NCI-H2107 (cell line): ENCODE measurements around the gene CACNA1C.

Source experiments
- DNase-seq: peaks from one replicate; lab custom pipeline; 2025; lab: John Stamatoyannopoulos, UW

CACNA1C gene

GRCh38 chr12:2553388-2554126 is 500.8 kb downstream of the CACNA1C start:
- DNase-seq = no peak

- no peak for DNase-seq
Observed at GRCh38 chr12:2555487-2556082, 502.8 kb downstream of the CACNA1C start.

GRCh38 chr12:2557597-2557996 is 504.8 kb downstream of the CACNA1C start:
- DNase-seq = no peak

DNA sequence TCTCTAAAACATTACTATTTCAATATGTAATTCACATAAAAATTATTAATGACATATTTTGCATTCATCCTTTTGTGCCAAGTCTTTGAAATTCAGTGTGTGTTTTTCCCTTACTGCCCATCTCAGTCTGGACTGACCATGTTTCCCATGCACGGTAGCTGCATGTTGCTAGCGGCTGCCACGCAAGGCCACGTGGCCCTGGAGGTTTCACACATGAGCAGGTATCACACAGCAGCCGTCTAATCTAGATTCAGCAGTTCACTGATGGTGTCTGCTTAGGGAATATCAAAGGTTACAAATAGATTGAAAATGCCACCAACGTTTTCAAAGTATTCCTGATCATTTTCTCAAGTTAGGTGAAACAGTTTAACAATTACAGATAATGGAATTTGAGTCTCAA is 507.1 kb downstream of the CACNA1C start:
- DNase-seq = no peak

DNA sequence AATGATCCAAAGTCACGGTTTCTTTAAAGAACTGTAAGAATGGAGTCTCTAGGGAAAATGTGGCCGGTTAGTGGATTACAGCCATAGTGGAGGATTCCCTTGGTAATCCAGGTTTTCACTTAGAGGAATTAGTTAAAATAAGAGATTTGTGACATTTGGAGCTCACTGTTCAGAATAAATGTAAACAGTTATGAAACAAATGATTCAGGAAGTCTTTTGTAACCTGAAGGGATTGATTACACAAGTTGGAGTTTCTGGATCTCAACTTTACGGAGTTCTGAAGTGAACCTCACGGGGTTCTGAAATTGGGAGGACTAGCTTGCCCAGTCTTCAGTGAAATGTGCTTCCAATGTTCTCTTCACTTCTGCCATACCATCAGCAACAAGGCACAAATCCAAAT is 507.6 kb downstream of the CACNA1C start:
- no peak for DNase-seq

- no peak for DNase-seq
Observed at GRCh38 chr12:2561367-2561766, 508.6 kb downstream of the CACNA1C start.

GRCh38 chr12:2562400-2562799 is 509.6 kb downstream of the CACNA1C start:
- no peak for DNase-seq

DNA sequence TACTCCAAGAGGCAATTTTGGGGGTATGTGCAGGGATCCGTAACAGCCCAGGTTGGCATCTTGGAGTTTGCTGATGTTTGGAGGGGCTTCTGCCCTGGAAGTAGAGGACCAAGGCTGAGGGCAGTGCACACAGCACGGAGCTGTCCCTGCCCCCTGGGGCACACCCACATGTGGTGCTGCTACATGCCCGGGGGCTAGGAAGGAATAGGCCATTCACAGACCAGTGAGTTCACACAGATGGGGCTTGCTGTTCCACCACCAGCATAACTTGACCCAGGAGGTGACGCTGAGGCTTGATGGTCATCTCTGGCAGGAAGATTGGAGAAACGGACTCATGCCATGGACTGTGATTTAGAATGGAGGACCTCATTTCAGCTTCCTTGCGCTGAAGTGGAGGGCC is 510.9 kb downstream of the CACNA1C start:
- DNase-seq = no peak

DNA sequence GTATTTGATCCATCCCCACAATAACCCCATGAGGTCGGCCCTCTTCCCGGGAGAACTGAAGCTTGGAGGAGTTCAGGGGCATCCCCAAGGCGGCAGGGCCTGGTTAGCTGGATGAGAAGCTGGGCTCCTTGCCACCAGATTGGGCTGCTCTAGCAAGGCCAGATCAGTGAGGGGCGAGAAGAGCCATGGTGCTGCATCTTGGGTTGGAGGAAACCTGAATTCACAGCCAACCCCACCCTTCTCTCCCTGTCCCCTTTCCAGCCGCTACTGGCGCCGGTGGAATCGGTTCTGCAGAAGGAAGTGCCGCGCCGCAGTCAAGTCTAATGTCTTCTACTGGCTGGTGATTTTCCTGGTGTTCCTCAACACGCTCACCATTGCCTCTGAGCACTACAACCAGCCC is 513.4 kb downstream of the CACNA1C start:
- DNase-seq = no peak

GRCh38 chr12:2567711-2568110 is 514.9 kb downstream of the CACNA1C start:
- no peak for DNase-seq

DNA sequence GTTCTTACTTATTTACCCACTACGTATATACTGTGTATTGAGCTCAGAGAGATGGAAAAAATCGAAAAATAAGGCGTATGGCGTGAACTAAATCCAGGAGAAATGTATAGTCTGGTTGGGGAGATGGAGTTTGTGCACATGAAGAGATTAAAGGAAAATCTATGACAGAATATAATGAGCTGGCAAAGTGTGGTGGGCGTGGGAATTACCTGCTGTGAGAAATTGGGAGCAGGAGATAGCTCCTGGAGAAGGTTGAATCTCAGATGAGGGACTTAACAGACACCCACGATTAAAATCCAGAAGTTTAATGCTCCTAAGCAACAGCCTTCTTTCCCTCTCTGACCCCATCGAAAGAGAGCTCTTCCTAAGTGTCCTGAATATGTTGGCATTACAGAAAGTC is 517.8 kb downstream of the CACNA1C start:
- DNase-seq = no peak

- no peak for DNase-seq
Observed at GRCh38 chr12:2574355-2574935, 521.7 kb downstream of the CACNA1C start.

DNA sequence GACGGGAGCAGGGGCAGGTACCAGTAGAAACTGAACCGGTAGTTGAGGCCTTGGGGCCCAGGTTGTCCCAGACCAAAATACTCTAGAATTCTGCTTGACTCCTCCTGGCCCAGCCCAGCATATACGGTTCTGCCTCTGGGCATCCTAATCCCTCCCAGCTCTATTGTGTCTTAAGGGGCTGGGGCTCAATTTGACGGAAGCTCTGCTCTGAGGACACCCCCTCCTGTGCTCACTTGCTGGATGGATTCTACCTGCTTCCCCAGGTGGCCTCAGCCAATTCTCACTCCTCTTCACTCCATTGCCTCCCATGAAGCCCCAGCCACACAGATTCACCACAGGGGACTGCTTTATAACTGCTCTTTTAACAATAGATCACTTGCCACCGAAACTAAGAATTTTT is 522.5 kb downstream of the CACNA1C start:
- DNase-seq = no peak

GRCh38 chr12:2578211-2578610 is 525.4 kb downstream of the CACNA1C start:
- no peak for DNase-seq

DNA sequence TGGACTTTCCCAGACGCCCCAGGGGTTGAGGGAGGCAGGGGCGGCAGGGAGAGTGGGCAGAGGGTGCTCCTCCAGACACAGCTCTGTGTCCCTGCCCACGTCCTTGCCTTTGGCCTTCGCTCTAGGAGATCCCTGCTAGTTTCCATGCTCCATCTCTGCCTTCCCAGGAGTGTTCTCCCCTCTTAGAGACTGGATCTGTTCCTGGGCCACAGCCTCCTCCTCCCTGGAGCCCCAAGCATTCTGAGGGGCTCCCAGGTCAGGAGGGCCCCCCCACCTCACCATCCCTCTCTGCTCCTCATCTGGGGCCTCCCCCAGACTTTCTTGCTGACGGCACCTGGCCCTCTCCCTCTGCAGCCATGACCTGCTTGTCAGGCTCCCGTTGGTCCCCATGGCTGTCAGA is 526.0 kb downstream of the CACNA1C start:
- DNase-seq = no peak

DNA sequence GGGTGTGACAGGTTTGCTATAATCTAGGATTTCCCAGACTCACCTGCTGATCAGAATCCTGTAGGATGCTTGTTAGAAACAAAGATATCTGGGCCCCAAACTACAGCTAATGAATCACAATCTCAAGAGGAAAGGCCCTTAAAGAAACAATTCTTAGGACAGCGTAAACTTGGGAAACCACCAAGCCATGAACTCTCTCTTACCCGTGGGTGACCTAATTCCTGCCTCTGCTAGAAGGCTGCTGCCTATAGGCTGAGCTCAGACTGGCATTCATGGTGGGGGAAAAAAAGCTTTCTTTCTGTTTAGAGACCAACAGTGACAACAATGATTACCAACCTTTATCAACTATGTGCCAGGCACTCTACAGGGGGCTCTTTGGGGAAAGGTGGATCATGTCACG is 528.0 kb downstream of the CACNA1C start:
- DNase-seq = no peak

- DNase-seq = no peak
Observed at GRCh38 chr12:2581293-2582045, 528.7 kb downstream of the CACNA1C start.

DNA sequence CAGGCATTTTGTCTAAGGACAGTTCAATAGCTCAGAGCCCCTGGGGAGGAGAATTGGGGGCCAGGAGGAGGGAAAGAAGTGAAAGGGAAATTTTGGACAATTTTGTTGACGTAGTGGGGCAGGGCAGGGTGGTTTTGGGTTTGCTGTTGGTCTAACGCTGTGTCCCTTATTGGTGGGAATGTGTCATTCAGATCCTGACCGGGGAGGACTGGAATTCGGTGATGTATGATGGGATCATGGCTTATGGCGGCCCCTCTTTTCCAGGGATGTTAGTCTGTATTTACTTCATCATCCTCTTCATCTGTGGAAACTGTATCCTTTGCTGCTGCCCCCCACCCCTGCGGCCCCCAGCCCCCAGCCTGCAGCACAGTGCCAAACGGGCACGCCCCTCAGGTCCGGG is 529.8 kb downstream of the CACNA1C start:
- no peak for DNase-seq

DNA sequence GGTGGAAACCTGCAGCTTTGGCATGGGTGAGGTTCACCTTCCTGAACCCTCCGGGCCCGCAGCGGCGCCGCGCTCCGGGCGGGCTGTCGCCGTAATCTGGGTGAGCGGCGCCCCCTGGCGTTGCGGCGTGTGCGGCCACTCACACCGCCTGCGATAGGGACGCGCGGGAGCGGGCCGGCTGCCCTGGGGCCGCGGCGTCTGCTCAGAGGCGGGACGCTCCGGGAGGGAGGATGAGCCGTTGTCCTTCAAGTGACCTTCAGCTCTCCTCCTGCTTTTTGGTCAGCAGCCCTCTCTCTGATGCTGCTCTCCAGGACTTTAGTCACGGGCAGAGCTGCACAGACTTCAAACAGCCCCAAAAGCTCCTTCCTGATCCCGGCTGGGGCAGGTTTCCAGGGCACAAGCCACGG is 530.3 kb downstream of the CACNA1C start:
- DNase-seq = no peak

DNA sequence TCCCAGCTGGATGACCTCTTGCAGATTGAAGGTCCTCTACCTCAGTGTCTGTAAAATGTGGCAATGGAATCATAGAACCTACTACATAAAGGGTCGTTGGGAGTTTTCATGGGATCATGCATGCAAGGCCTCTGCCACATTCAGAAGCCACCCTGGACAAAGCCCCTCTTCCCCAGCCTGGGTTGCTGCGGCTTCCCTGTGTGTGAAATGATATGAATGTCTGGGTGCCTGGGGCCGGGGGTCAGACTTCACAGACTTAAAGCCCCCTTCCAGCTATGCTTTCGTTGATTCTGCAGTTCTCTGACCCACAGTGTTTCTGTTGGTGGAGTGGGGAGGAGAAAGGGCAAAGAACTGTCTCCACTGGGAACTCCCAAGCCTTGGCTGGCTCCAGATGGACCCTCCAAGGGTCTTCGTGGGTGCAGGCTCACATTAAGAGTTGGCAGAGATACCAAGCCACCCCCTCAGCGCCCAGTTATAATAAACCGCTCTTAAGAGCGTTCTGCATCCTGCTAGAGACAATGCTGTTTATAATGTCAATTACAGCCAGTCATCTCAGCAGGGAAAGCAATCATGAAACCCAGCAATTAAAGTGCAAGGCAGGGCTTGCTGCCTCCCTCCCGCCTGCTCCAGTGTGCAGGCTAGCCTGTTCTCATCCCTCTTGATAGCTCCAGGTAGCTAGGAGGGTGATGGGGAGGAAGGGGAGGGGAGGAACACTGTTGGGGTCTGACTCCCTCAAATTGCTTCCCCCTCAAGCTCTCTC is 531.0 kb downstream of the CACNA1C start:
- no peak for DNase-seq

GRCh38 chr12:2586156-2587038 is 533.6 kb downstream of the CACNA1C start:
- no peak for DNase-seq
